ENCODE data around the gene KCNK17. TPM values are rescaled to one million over a fixed set of nuclear protein-coding genes. Genes with fewer than 3 reads are reported as not detected.
"Not testable (repeated sequence)": the region's sequence is repeated elsewhere in the genome, so short reads cannot be mapped to it uniquely, and the experiment has no call there.

Gene KCNK17
- total RNA-seq, 1 donor from 2014 or later = 3.7 TPM

GRCh38 chr6:39294133-39294532 is 20.1 kb downstream of the KCNK17 start:
- DNase-seq = no peak
- TF ChIP-seq CTCF (IDR thresholded peaks at IDR 0.05) = no peak
- no peak overlapping the region for H3K4me3 ChIP-seq
- H3K36me3 ChIP-seq = no peaks in the 10 kb centered on the region
- ATAC-seq = no peak
- no peak overlapping the region for H3K27ac ChIP-seq
- intact Hi-C loops (cut with DNase I) = no loop called here
- H3K27me3 ChIP-seq = no peaks in the 10 kb centered on the region
- H3K9me3 ChIP-seq = no peaks in the 10 kb centered on the region
- H3K4me1 ChIP-seq = peaks cover 3% of the 10 kb centered on the region

- Histone ChIP-seq H3K27me3 (no peaks in the 10 kb centered on the region), H3K9me3 (no peaks in the 10 kb centered on the region), H3K4me3 (no peak overlapping the region), H3K4me1 (no peaks in the 10 kb centered on the region), H3K36me3 (no peaks in the 10 kb centered on the region), H3K27ac (no peak overlapping the region)
- ATAC-seq (no peak), DNase-seq (no peak)
- intact Hi-C loops (cut with DNase I) = no loop called here
- no peak for TF ChIP-seq CTCF (IDR thresholded peaks at IDR 0.05)
These were observed 21.6 kb downstream of the KCNK17 start for GRCh38 chr6:39292637-39293036.

GRCh38 chr6:39289490-39289889 is 24.7 kb downstream of the KCNK17 start:
- no peaks in the 10 kb centered on the region for H3K9me3 ChIP-seq
- TF ChIP-seq CTCF (IDR thresholded peaks at IDR 0.05) = no peak
- H3K27ac ChIP-seq = no peak overlapping the region
- H3K4me1 ChIP-seq = no peaks in the 10 kb centered on the region
- intact Hi-C loops (cut with DNase I) = no loop called here
- DNase-seq (no peak), ATAC-seq (peak; percentile 36)
- H3K36me3 ChIP-seq = no peaks in the 10 kb centered on the region
- H3K27me3 ChIP-seq = no peaks in the 10 kb centered on the region
- H3K4me3 ChIP-seq = no peak overlapping the region

- no peak for TF ChIP-seq CTCF (IDR thresholded peaks at IDR 0.05)
- H3K9me3 ChIP-seq = no peaks in the 10 kb centered on the region
- H3K36me3 ChIP-seq = no peaks in the 10 kb centered on the region
- DNase-seq (no peak), ATAC-seq (no peak)
- no peak overlapping the region for H3K4me3 ChIP-seq
- H3K4me1 ChIP-seq = no peaks in the 10 kb centered on the region
- no peaks in the 10 kb centered on the region for H3K27me3 ChIP-seq
- intact Hi-C loops (cut with DNase I) = no loop called here
- H3K27ac ChIP-seq = no peak overlapping the region
These were observed 26.6 kb downstream of the KCNK17 start for GRCh38 chr6:39287601-39288000.

GRCh38 chr6:39286596-39286995 is 27.6 kb downstream of the KCNK17 start:
- H3K27me3 ChIP-seq; intact Hi-C loops (cut with DNase I); ATAC-seq; H3K4me3 ChIP-seq; H3K36me3 ChIP-seq; DNase-seq; H3K4me1 ChIP-seq; H3K9me3 ChIP-seq; H3K27ac ChIP-seq: not testable (repeated sequence)

GRCh38 chr6:39282774-39283173 is 31.4 kb downstream of the KCNK17 start:
- TF ChIP-seq CTCF (IDR thresholded peaks at IDR 0.05) = no peak
- no peak overlapping the region for H3K27ac ChIP-seq
- H3K9me3 ChIP-seq = no peaks in the 10 kb centered on the region
- DNase-seq = no peak
- intact Hi-C loops (cut with DNase I) = no loop called here
- H3K36me3 ChIP-seq = no peaks in the 10 kb centered on the region
- H3K27me3 ChIP-seq = no peaks in the 10 kb centered on the region
- H3K4me1 ChIP-seq = no peaks in the 10 kb centered on the region
- H3K4me3 ChIP-seq = no peak overlapping the region
- ATAC-seq = no peak
